ENCODE data around the gene APBA2.
"Not testable (repeated sequence)": the region's sequence is repeated elsewhere in the genome, so short reads cannot be mapped to it uniquely, and the experiment has no call there.

The APBA2 gene

GRCh38 chr15:28885630-28886430 lies at the start of gene APBA2:
APBA2 (plus strand) TSS chr15:28885974; CDS start chr15:29053885, 167,911 bp downstream.
- peak; percentile 84 for DNase-seq (ENCODE audit: low spot score)

GRCh38 chr15:28840285-28840684 lies 45.5 kb upstream of the APBA2 start:
- not testable (repeated sequence) for DNase-seq (ENCODE audit: low spot score)

- not testable (repeated sequence) for DNase-seq (ENCODE audit: low spot score)
Observed at GRCh38 chr15:28842210-28842609, 43.6 kb upstream of the APBA2 start.

- DNase-seq (ENCODE audit: low spot score), result not testable (repeated sequence)
Observed at GRCh38 chr15:28843520-28843919, 42.3 kb upstream of the APBA2 start.

DNA sequence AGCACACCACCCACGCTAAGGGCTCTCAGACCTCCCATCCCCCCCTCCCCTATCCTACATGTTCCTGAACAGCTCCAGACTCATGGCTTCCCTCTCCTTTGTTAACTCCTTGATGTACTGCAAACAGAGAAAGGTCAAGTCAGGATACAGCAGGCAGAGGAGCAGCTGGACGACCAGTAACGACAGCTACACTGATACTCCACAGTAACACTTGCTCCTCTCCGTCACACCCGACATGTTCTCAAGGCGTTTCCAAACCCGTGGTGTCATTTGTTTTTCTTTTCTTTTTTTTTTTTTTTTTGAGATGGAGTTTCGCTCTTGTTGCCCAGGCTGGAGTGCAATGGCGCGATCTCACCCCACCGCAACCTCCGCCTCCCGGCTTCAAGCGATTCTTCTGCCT lies 41.6 kb upstream of the APBA2 start:
- not testable (repeated sequence) for DNase-seq (ENCODE audit: low spot score)

DNA sequence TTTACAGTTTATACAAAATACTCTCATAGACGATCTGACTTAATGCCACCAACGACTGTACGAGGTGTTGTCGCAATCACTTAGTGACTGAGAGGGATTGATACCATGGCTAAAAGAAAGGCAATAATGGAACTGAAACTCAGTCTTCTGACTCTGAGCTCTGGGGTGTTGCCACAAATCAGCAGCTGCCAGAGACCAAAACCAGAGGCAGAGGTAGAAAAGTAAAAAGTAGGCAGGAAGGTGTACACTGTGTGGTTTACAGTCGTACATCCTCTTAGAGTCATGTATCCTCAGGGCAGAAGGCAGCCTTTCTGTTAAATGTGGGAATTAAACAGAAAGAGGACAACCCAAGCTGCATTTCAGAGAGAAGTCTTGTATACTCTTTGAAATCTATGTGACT lies 38.5 kb upstream of the APBA2 start:
- not testable (repeated sequence) for DNase-seq (ENCODE audit: low spot score)

DNA sequence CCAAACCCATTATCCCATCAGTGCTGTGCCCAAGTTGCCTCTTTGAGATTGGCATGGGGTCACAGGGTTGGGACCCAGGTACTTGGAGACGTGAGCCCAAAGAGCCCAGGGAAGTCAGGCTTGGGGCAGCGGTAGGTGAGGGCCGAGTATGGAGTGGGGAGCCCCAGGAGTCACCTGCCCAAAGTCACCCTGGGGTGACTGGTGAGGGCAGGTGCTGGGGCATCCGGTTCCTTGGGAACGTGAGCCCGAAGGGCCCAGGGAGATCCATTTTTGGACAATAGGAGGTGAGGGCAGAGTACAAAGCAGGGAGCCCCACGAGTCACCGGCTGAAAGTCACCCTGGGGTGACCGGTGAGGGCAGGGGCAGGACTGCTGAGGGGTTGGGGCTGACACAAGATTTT lies 37.8 kb upstream of the APBA2 start:
- not testable (repeated sequence) for DNase-seq (ENCODE audit: low spot score)

GRCh38 chr15:28848521-28848920 lies 37.3 kb upstream of the APBA2 start, which contains the start of gene GOLGA6L7:
GOLGA6L7 (minus strand) TSS chr15:28848644; CDS start chr15:28848549, 95 bp downstream.
- DNase-seq (ENCODE audit: low spot score), result peak; percentile 43

GRCh38 chr15:28849271-28849670 lies 36.5 kb upstream of the APBA2 start:
- not testable (repeated sequence) for DNase-seq (ENCODE audit: low spot score)

DNA sequence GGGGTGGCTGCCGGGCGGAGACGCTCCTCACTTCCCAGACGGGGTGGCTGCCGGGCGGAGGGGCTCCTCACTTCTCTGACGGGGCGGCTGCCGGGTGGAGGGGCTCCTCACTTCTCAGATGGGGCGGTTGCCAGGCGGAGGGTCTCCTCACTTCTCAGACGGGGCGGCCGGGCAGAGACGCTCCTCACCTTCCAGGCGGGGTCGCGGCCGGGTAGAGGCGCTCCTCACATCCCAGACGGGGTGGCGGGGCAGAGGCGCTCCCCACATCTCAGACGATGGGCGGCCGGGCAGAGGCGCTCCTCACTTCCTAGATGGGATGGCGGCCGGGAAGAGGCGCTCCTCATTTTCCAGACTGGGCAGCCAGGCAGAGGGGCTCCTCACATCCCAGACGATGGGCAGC lies 36.0 kb upstream of the APBA2 start:
- DNase-seq (ENCODE audit: low spot score), result not testable (repeated sequence)

GRCh38 chr15:28853654-28854053 lies 32.1 kb upstream of the APBA2 start:
- DNase-seq (ENCODE audit: low spot score), result not testable (repeated sequence)

GRCh38 chr15:28854578-28854977 lies 31.2 kb upstream of the APBA2 start:
- not testable (repeated sequence) for DNase-seq (ENCODE audit: low spot score)

DNA sequence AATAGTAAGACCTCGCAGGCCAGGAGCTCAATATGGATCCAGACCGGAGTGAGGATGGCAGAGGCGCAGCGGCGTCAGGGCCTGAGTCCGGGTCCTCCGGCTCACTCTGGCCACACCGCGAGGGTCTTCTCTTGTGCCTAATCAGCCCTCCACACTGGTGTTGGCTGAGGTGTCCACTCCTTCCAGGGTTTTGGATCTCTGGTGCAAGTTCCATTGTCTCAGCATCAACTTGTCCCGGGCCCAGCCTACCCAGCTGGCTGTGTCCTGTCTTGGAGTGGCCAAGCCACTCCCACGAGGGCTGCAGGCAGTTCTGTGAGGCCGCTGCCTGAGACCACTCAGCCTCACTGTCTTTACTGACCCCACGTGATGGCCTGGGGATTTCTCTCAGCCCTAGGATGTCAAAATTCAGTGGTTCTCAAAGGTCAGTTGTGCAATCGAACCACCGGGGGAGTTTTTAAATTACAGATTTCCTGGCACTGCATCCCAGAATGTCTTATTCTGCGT lies 24.7 kb upstream of the APBA2 start:
- no peak for DNase-seq (ENCODE audit: low spot score)

DNA sequence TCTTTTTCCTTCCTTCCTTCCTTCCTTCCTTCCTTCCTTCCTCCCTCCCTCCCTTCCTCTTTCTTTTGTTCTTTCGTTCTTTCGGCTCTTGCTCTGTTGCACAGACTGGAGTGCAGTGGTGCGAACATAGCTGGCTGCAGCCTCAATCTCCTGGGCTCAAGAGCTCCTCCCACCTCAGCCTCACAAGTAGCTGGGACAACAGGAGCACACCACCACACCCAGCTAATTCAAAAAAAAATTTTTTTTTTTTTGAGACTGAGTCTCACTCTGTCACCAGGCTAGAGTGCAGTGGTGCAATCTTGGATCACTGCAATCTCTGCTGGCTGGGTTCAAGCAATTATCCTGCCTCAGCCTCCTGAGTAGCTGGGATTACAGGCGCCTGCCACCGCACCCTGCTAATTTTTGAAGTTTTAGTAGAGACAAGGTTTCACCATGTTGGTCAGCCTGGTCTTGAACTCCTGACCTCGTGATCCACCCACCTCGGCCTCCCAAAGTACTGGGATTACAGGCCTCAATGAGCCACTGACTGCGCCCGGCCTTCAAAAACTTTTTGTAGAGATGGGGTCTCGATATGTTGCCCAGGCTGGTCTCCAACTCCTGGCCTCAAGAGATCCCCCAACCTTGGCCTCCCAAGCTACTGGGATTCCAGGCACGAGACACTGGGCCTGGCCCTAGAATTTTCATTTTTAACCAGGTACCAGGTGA lies 24.0 kb upstream of the APBA2 start:
- not testable (repeated sequence) for DNase-seq (ENCODE audit: low spot score)

GRCh38 chr15:28868744-28869345 lies 16.9 kb upstream of the APBA2 start:
- DNase-seq (ENCODE audit: low spot score), result no peak

- DNase-seq (ENCODE audit: low spot score), result no peak
Observed at GRCh38 chr15:28871168-28871567, 14.6 kb upstream of the APBA2 start.

DNA sequence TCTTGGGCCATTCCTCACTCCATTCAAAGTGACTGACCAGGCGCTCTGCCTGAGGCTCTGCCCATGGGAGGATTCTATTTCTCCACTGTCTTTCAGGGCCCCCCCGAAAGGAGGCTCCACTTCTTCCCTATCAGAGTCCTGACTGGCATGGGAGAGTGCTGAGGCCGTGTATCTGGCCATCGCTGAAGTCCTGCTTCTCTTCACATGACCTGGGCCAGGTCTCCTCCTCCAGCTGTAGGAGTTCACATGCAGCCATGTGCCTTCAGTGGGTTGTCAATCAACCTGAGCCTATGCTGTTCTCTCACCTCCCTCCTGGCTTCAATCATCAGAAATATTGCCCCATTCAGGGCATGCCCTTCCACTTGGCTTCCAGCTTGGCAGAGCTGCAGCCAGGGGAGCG lies 12.8 kb upstream of the APBA2 start:
- no peak for DNase-seq (ENCODE audit: low spot score)

DNA sequence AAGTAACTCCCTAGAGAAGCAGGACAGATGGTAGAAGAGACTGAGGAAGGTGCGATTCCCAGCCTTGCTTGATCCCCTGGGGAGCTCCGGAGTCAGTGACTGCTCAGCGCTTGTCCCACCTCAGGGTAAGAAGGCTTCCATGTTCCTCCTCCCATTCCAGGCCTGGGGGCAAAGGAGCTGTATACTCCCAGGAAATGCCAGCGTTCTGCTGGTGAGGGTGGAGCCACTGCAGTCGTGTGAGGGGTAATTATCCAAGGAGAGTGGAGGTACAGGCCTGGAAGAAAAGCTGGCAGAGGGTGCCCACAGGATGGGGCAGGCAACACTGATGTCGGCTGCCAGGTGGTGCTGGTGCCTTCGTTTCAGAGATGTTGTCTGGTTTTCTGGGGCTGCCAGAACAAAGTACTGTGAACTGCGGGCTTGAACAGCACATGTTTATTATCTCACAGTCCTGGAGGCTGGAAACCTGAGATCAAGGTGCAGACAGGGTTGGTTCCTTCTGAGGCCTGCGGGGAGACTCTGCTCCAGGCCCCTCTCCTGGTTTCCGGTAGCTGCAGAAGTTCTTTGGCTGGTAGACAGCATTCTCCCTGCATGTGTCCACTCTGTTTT lies 12.1 kb upstream of the APBA2 start:
- DNase-seq (ENCODE audit: low spot score), result no peak

DNA sequence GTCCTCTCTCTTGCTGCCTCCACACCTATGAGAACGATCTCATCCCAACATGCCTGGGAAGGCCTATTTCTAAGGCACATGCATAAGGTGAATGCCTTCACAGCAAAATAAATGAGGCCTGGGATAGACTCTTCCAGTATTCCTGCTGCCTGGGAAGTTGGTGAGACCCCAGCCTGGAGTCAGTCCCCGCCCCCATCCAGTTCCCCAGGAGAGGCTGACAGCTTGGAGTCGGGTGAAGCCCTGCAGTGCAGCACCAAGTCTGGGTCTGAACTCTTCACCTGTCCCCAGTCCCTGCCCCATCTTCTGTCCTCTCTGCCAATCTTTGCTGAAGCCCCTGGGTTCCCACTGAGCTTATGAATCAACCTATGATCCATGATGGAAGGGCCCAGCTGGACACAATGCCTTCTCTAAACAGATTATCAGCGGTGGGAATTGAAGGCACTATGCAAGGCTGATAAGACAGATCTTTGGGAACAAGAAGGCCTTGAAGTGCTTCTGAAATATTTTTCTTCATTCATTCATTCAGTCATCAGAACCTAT lies 10.2 kb upstream of the APBA2 start:
- no peak for DNase-seq (ENCODE audit: low spot score)

DNA sequence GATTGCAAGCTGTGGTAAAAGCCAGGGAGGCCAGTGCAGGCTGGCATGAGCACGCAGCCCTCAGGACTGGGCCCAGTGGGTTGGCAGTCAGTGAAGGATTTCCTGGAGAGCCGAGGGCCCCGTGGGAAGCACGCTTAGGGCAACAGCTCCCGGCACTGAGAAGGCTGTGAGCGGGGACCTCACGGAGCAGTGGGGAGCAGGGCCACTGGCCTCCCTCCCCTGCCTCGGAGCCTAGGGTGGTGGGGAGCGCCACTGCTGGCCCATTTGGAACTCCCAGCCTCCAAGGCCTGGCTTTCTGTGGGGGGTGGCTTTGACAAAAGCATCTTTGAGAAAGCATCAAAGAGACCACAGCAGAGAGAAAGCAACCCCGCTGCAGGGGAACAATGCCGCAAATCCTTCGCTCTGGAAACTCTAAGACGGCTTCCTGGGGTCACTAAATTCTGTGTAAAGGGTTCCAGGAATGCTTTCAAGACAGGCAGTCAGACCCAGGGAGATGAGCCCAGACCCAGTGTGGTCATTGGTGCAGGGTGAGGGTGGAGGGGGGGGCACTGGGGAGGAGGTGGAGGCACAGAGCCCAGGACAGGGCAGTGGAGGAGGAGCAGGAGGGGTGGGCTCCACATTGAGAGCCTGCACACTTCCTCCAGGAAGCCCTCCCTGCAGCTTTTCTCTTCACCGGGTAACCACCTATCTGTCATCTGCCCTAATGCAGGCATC lies 9.5 kb upstream of the APBA2 start:
- DNase-seq (ENCODE audit: low spot score), result peak; percentile 64

DNA sequence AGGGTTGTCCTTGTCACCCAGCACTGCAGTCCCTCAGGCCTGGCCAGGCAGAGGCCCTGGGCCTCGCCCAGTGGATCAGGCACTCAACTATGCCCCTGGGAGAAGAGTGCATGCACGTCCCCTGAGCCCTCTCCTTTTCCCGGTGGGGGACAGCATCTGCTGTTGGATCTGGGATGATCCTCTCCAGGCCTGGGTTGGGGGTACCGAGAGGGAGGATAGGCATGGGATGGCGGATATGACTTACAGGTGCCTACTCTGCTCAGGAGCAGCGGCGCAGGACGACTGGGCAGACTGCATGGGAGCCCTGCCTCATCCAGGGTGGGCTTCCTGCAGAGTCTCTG lies 9.0 kb upstream of the APBA2 start:
- no peak for DNase-seq (ENCODE audit: low spot score)

Data from iPS-NIHi11 (cell line).